K562 (cell line): Measurements from ENCODE around the gene SLC13A4. TPM values are rescaled to one million over a fixed set of nuclear protein-coding genes. Genes with fewer than 3 reads are reported as not detected.

ENCODE experiments used
- ATAC-seq: fragments of 200-7000 bp; cut with Tn5 transposase; 3 replicates; pipeline ENCODE4 v1.9.1; 2020; ENCODE audit warnings: moderate library complexity
- BruUV-seq: library from RNA; stranded (reverse); fragments of 400-500 nt; replicated peaks from 2 replicates; lab custom pipeline; 2021; lab: Mats Ljungman, UMichigan
- CTCF ChIA-PET: fragments of 300-600 bp; formaldehyde crosslinking; extraction: SDS; loops from one replicate; lab custom pipeline; 2021; ENCODE audit warnings: low intra/inter-chr PET ratio; lab: Yijun Ruan, JAX
- POLR2A ChIA-PET: fragments of 300-600, 350-650 bp; sonication (Branson Sonifier 250); formaldehyde crosslinking; extraction: SDS; loops from one replicate; lab custom pipeline; 2021; ENCODE audit warnings: antibody characterized with exemption, inconsistent platforms; lab: Yijun Ruan, JAX
- DNase-seq, 4 experiments: peaks; one replicate each; pipeline versions ENCODE4 v3.0.0 to v3.0.0-alpha.2; 2011 to 2018; ENCODE audit warnings: low spot score in 3 of 4, mixed read lengths in 3 of 4; ENCODE audit errors: extremely low read depth in 1 of 4
- FAIRE-seq: peaks from 2 replicates; lab custom pipeline; 2011; peaks lifted over from hg19 to GRCh38; lab: Jason Lieb, UNC
- H2AFZ ChIP-seq: 2 replicates; pipeline ENCODE4 v1.6.0; 2011; ENCODE audit warnings: low read depth, low read length, control low read depth, inconsistent platforms
- H3K27ac ChIP-seq: fragments of 200-600 bp; 3 replicates; pipeline ENCODE4 v1.8.0; 2011; ENCODE audit warnings: low read depth, mild to moderate bottlenecking, control low read depth, inconsistent platforms, low read length, moderate library complexity, mixed read lengths; ENCODE audit errors: extremely low read depth
- H3K27me3 ChIP-seq, 2 experiments: fragments of 300-600 bp in 1 of 2; 2 replicates in 1 of 2; 3 replicates in 1 of 2; pipeline versions ENCODE4 v1.6.0 to v1.8.0; 2011; ENCODE audit warnings: inconsistent platforms in 2 of 2, low read length in 2 of 2, mild to moderate bottlenecking in 1 of 2, mixed read lengths in 1 of 2, moderate library complexity in 1 of 2; ENCODE audit not compliant: control insufficient read depth in 2 of 2, insufficient read depth in 2 of 2
- H3K36me3 ChIP-seq: fragments of 300-600 bp; 3 replicates; pipeline ENCODE4 v1.8.0; 2011; ENCODE audit warnings: mild to moderate bottlenecking, low read length, inconsistent platforms; ENCODE audit not compliant: control insufficient read depth, insufficient read depth
- H3K4me1 ChIP-seq, 2 experiments: fragments of 200-600 bp in 1 of 2; replicated peaks in 1 of 2; 2 replicates in 1 of 2; 3 replicates in 1 of 2; pipeline versions ENCODE4 v1.5.1 to v1.8.0; 2011; ENCODE audit warnings: inconsistent platforms in 2 of 2, low read length in 2 of 2, mild to moderate bottlenecking in 1 of 2, mixed read lengths in 1 of 2, moderate library complexity in 1 of 2; ENCODE audit not compliant: control insufficient read depth in 2 of 2, insufficient read depth in 2 of 2
- H3K4me2 ChIP-seq: 2 replicates; pipeline ENCODE4 v1.6.1; 2011; ENCODE audit warnings: low read length, control low read depth, inconsistent platforms, mixed read lengths; ENCODE audit not compliant: insufficient read depth
- H3K4me3 ChIP-seq: fragments of 200-600 bp; sonication (generic), shearing (Covaris generic); 2 replicates; pipeline ENCODE4 v1.5.1; 2016; ENCODE audit warnings: control low read depth, inconsistent platforms
- H3K79me2 ChIP-seq: fragments of 200-600 bp; 3 replicates; pipeline ENCODE4 v1.8.0; 2011; ENCODE audit warnings: low read length, inconsistent platforms; ENCODE audit not compliant: control insufficient read depth, insufficient read depth
- H3K9ac ChIP-seq, 2 experiments: 2 replicates each; pipeline versions ENCODE4 v1.6.0 to v1.6.1; 2011; ENCODE audit warnings: low read depth in 2 of 2, low read length in 2 of 2, control low read depth in 1 of 2, inconsistent platforms in 1 of 2, mild to moderate bottlenecking in 1 of 2, mixed read lengths in 1 of 2; ENCODE audit not compliant: insufficient read depth in 1 of 2
- H3K9me1 ChIP-seq: one replicate; pipeline ENCODE4 v1.6.0; 2011; ENCODE audit warnings: inconsistent platforms, mild to moderate bottlenecking, low read length, moderate library complexity; ENCODE audit not compliant: control insufficient read depth, insufficient read depth
- H3K9me3 ChIP-seq: replicated peaks from 2 replicates; pipeline ENCODE4 v1.5.1; 2011; ENCODE audit warnings: low read depth, low read length, inconsistent platforms; ENCODE audit not compliant: control insufficient read depth, insufficient read depth
- H4K20me1 ChIP-seq: replicated peaks from 2 replicates; pipeline ENCODE4 v1.6.1; 2011; ENCODE audit warnings: low read length, inconsistent platforms, mixed read lengths; ENCODE audit not compliant: control insufficient read depth, insufficient read depth
- BCL6 ChIP-seq: fragments of 250-450 bp; sonication (Bioruptor Pico); IDR thresholded peaks from 2 replicates; pipeline ENCODE4 v1.4.0; 2020
- CREB1 ChIP-seq, 2 experiments: sonication (generic) in 1 of 2; formaldehyde crosslinking in 1 of 2; IDR thresholded peaks; 2 replicates each; pipeline versions ENCODE4 v1.6.1 to v1.8.0; 2012 to 2022; ENCODE audit warnings: inconsistent platforms in 1 of 2, mild to moderate bottlenecking in 1 of 2, missing genetic modification reagents in 1 of 2, moderate library complexity in 1 of 2
- GABPA ChIP-seq: fragments of 200-800 bp; sonication (Bioruptor generic); conservative IDR thresholded peaks from 2 replicates; pipeline ENCODE4 v1.6.1; 2016; ENCODE audit warnings: low read depth, missing genetic modification characterization, missing compliant biosample characterization
- HEY1 ChIP-seq: fragments of 250-450 bp; sonication (Bioruptor Pico); IDR thresholded peaks from 2 replicates; pipeline ENCODE4 v1.5.0; 2020; ENCODE audit warnings: mild to moderate bottlenecking, moderate library complexity, borderline replicate concordance
- KAT7 ChIP-seq: sonication (generic); formaldehyde crosslinking; IDR thresholded peaks from 2 replicates; pipeline ENCODE4 v1.8.0; 2022; ENCODE audit warnings: missing genetic modification reagents, mild to moderate bottlenecking, borderline replicate concordance
- MEIS2 ChIP-seq: fragments of 450-650 bp; IDR thresholded peaks from 2 replicates; pipeline ENCODE4 v1.6.1; 2014; ENCODE audit warnings: mild to moderate bottlenecking; ENCODE audit not compliant: partially characterized antibody
- PCBP1 ChIP-seq: fragments of 200-400 bp; formaldehyde crosslinking; IDR thresholded peaks from 2 replicates; pipeline ENCODE4 v1.6.1; 2018; ENCODE audit warnings: mild to moderate bottlenecking, low read depth, low read length; ENCODE audit not compliant: poor library complexity, severe bottlenecking
- PML ChIP-seq: IDR thresholded peaks from 2 replicates; pipeline ENCODE4 v1.6.1; 2012; ENCODE audit warnings: low read length, inconsistent platforms
- RNF2 ChIP-seq: sonication (generic); IDR thresholded peaks from 2 replicates; pipeline ENCODE4 v1.6.1; 2016
- RUNX1 ChIP-seq: sonication (generic); IDR thresholded peaks from 2 replicates; pipeline ENCODE4 v1.6.1; 2016; ENCODE audit warnings: antibody characterized with exemption, low read depth
- SMAD1 ChIP-seq: fragments of 150-350 bp; IDR thresholded peaks from 2 replicates; pipeline ENCODE4 v1.6.1; 2014; ENCODE audit warnings: low read length, low read depth; ENCODE audit not compliant: partially characterized antibody
- XRCC5 ChIP-seq: fragments of 200-400 bp; formaldehyde crosslinking; IDR thresholded peaks from 2 replicates; pipeline ENCODE4 v1.6.1; 2017; ENCODE audit warnings: low read depth, mild to moderate bottlenecking, low read length
- ZNF23 ChIP-seq: fragments of 250-450 bp; sonication (Bioruptor Pico); IDR thresholded peaks from 2 replicates; pipeline ENCODE4 v1.4.0; 2020; ENCODE audit warnings: mild to moderate bottlenecking
- ZNF584 ChIP-seq: fragments of 200-800 bp; sonication (Bioruptor generic); IDR thresholded peaks from 2 replicates; pipeline ENCODE4 v1.6.1; 2016; ENCODE audit warnings: low read depth, mild to moderate bottlenecking, missing genetic modification characterization, missing compliant biosample characterization
- ZNF644 ChIP-seq: fragments of 200-800 bp; sonication (Bioruptor generic); IDR thresholded peaks from 2 replicates; pipeline ENCODE4 v1.6.1; 2016; ENCODE audit warnings: low read depth, missing genetic modification characterization, missing compliant biosample characterization
- WGBS: fragments of 100-300 bp; shearing (Covaris generic); methylation state at CpG from one replicate; pipeline ENCODE4 v1.1.6; 2016; ENCODE audit warnings: low coverage, mixed read lengths; ENCODE audit not compliant: insufficient coverage; ENCODE audit errors: missing lambda C conversion rate; 5-methylcytosine and 5-hydroxymethylcytosine counted together
- in situ Hi-C: fragments of 300-500 bp; cut with MboI; formaldehyde crosslinking; loops from 4 replicates; pipeline ENCODE4 v1.15.0; 2018; ENCODE audit warnings: inconsistent platforms, mixed read lengths
- intact Hi-C: fragments of 100-400 bp; cut with micrococcal nuclease; formaldehyde crosslinking; loops from 2 replicates; pipeline ENCODE4 v1.14.2; 2022
- polyA plus RNA-seq, 8 experiments: library from polyadenylated mRNA; depleted of rRNA in 4 of 8; stranded (reverse) in 5 of 8; unstranded in 3 of 8; fragments of >200 nt; fragmentation: Nextera tagmentation in 2 of 8; fragmentation: Illumina TruSeq in 1 of 8; extraction: Ambion mirVana in 2 of 8; extraction: Trizol in 1 of 8; gene quantifications; 2 replicates each; pipeline versions ENCODE4 v1.2.1 to v1.2.3, GENCODE V29; 2011 to 2014; ENCODE audit warnings: inconsistent platforms in 1 of 8, missing spikeins in 1 of 8
- total RNA-seq, 7 experiments: library from RNA; depleted of rRNA in 6 of 7; stranded (reverse); fragments of >200 nt in 6 of 7; fragmentation: Illumina TruSeq in 2 of 7; extraction: Trizol in 2 of 7; gene quantifications; 2 replicates each; pipeline versions ENCODE4 v1.2.1 to v1.2.3, GENCODE V29; 2011 to 2021; ENCODE audit warnings: low replicate concordance in 1 of 7

Gene SLC13A4
- total and polyA plus RNA-seq, 9 of the 15 experiments (the other 6 are each of a cell fraction or from before 2014, with no cell fraction given) = 0.11 to 1.0 (median 0.36) TPM

DNA sequence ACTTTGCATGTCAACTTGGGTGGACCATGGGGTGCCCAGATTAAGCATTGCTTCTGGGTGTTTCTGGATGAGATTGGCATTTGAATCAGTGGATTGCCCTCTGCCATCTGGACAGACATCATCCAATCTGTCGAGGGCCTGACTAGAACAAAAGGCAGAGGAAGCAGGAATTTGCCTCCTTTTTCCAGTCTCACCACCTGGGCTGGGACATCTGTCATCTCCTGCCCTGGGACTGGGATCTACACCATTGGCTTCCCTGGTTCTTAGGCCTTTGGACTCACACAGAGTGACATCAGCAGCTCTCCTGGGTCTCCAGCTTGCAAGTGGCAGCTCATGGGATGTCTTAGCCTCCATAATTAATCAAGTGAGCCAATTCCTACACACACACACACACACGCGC lies 10.3 kb downstream of the SLC13A4 start:
- Histone ChIP-seq H4K20me1 (no peaks in the 10 kb centered on the region), H3K27me3 (peaks cover 34 to 48% of the 10 kb centered on the region in 2 experiments; a peak in 4 of 5 replicates), H3K4me2 (no peak overlapping the region), H3K4me3 (no peak overlapping the region), H2AFZ (no peak overlapping the region), H3K9me1 (no peaks in the 10 kb centered on the region), H3K27ac (no peak overlapping the region), H3K4me1 (peaks cover 0 to 6% of the 10 kb centered on the region in 2 experiments; a peak in 2 of 5 replicates), H3K36me3 (no peaks in the 10 kb centered on the region), H3K9ac (no peak overlapping the region), H3K9me3 (no peaks in the 10 kb centered on the region), H3K79me2 (no peaks in the 10 kb centered on the region)
- FAIRE-seq (no peak), DNase-seq (no peak), ATAC-seq (no peak)
- intact Hi-C loops (no loop called here), in situ Hi-C loops (no loop called here)
- ChIA-PET CTCF (no interaction called here), POLR2A (interaction anchor here (0.6 kb wide), 2 partner anchors 10 to 11 kb away, joined by 3 read pairs; partner anchors contain the start of gene SLC13A4)
- BruUV-seq = no TSS peak
- TF ChIP-seq SMAD1 (no peak), XRCC5 (no peak), RNF2 (no peak), RUNX1 (no peak), MEIS2 (no peak)
- WGBS = 67% methylated on average over 3 of the region's 3 CpGs

- intact Hi-C loops = no loop called here
- Histone ChIP-seq H3K9ac (no peak overlapping the region), H3K4me1 (peaks cover 0 to 6% of the 10 kb centered on the region in 2 experiments; a peak in 2 of 5 replicates), H3K27me3 (peaks cover 34 to 47% of the 10 kb centered on the region in 2 experiments; a peak in 4 of 5 replicates), H4K20me1 (no peaks in the 10 kb centered on the region), H3K4me3 (no peak overlapping the region), H3K9me1 (no peaks in the 10 kb centered on the region), H3K79me2 (no peaks in the 10 kb centered on the region), H3K27ac (no peak overlapping the region), H3K36me3 (no peaks in the 10 kb centered on the region), H2AFZ (no peak overlapping the region), H3K9me3 (no peaks in the 10 kb centered on the region), H3K4me2 (no peak overlapping the region)
- in situ Hi-C loops = no loop called here
- no peak for ATAC-seq
- BruUV-seq = no TSS peak
- WGBS = 4% methylated on average over 9 of the region's 9 CpGs
- FAIRE-seq = no peak
- no peak for DNase-seq
- ChIA-PET POLR2A (interaction anchor here (0.6 to 1.4 kb wide), 5 partner anchors 10 to 622 kb away, joined by 3 to 4 read pairs (median 3); partner anchors contain the start of gene SLC13A4), CTCF (no interaction called here)
- no peak for TF ChIP-seq ZNF644 (tag)
- TF ChIP-seq KAT7 (CRISPR knock-in tag) = no peak
- TF ChIP-seq GABPA = no peak
- no peak for TF ChIP-seq PML
- TF ChIP-seq ZNF23 (CRISPR knock-in tag) = no peak
- no peak for TF ChIP-seq ZNF584
- TF ChIP-seq CREB1 (IDR thresholded peaks at IDR 0.05) = no peak
- TF ChIP-seq CREB1 (CRISPR knock-in tag; IDR thresholded peaks at IDR 0.05) = no peak
- TF ChIP-seq HEY1 (CRISPR knock-in tag) = no peak
- no peak for TF ChIP-seq PCBP1
- no peak for TF ChIP-seq BCL6 (CRISPR knock-in tag)
Measured at GRCh38 chr7:135716677-135717238, 11.2 kb downstream of the SLC13A4 start.
